NCI-H774 (cell line): ENCODE data around the gene ZG16.
A peak's percentile ranks its signal among the peaks of the same experiment; 100 is the strongest.
"Not testable (repeated sequence)": the region's sequence is repeated elsewhere in the genome, so short reads cannot be mapped to it uniquely, and the experiment has no call there.

Experiments used
- DNase-seq: peaks from one replicate; lab custom pipeline; 2025; lab: John Stamatoyannopoulos, UW

The ZG16 gene

GRCh38 chr16:29787155-29787554 is 9.1 kb downstream of the ZG16 start:
- DNase-seq, result not testable (repeated sequence)

DNA sequence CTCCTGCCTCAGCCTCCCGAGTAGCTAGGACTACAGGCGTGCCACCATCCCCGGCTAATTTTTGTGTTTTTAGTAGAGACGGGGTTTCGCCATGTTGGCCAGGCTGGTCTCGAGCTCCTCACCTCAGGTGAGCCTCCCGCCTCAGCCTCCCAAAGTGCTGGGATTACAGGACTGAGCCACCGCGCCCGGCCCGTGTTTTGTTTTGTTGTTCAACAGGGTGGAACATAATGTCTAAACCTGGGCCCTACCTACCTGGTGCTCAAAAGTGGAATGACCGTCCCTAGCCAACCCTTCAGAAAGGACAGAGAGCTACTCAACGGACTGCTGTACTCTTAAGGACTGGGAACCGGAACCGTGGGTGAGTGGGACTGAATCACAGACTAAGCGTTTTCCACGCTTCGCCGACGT is 11.7 kb downstream of the ZG16 start:
- no peak for DNase-seq

DNA sequence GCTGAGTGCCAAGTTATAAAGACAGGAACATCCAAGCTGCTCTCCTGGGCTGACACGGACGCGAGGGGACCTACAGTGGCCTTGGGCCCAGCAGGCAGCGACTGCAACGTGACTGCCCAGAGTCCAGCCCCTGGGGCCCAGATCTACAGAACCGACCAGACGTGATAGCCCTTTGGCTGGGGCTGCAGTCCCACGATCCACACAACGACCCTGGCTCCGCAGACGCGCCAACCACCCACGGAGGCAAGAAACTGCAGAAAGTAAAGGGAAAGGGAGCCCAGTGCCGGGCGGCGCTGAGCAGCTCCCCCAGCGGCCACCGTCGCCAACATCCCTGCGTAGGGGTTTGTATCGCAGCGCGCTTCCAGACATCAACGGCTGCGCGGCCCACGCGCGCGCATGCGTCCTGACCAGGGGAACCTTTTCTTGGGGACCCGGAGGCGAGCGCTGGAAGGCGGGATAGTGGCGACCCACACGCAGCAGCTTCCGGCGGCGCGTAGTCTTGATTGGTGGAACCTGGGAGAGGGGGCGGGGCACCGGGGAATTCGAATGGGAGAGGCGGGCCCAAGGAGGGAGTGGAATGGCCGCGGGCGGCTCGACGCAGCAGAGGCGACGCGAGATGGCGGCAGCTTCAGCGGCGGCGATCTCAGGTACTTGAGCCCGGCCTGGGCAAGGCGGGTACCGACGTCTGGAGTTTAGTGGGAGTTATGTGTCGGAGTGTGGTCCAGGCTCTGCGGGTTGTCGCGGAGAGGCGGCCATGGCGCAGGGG is 12.3 kb downstream of the ZG16 start, which contains the start of gene KIF22:
KIF22 (plus strand) TSS at position 569 of the 766 bp plus-strand sequence; CDS start at position 578, 9 bp downstream.
- DNase-seq, result peak; percentile 98

DNA sequence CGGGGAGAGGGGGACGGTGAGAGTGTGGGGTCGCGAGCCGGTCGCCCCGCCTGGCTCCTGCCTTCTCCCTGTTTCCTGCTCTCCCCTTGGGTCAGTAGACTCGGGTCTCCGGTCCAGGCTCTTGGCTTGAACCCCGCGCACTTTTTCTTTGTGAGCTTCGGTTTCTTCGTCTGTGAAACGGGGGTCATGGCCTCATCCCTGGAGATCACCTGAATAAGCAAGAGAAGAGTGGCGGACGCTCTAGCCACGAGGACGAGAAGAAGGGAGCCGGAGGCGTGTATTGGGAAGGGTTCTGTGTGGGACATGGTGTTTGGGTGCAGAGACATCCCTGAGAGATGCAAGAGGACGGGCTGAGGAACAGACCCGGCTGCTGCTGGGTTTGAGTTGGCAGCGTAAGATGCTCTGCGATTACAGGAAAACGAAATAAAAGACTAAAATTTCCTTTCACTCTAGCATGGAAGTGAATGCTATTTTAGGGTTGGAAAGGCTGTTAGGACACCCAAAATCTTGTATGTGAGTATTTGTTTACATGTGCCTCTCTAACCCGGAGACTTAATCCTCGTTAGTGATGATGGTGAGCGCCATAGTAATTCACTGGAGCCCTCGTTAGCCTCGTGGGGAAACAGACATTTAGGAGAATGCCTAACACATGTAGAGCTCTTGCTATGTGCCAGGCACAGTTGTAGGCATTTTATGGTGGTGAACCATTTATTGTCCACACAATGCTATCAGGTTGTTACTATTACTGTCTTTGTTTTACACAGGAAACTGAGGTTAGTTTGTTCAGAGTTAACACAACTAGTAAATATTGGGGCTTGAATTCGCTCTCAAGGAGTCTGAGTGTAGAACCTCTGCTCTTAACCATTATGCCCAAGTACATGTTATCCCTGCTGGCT is 13.1 kb downstream of the ZG16 start:
- DNase-seq, result no peak

- no peak for DNase-seq
These were observed 14.1 kb downstream of the ZG16 start for GRCh38 chr16:29791845-29792807.

DNA sequence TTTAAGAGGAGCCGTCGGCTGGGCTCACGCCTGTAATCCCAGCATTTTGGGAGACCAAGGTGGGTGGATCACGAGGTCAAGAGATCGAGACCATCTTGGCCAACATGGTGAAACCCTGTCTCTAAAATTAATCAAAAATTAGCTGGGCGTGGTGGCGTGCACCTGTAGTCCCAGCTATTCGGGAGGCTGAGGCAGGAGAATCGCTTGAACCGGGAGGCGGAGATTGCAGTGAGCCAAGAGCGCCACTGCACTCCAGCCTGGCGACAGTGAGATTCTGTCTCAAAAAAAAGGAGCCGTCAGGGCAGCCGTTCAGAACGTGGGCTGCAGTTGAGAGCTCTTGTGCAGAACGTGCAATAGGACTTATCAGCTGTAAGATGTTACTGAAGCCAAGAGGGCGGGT is 15.1 kb downstream of the ZG16 start:
- not testable (repeated sequence) for DNase-seq

- DNase-seq, result no peak
These were observed 16.2 kb downstream of the ZG16 start for GRCh38 chr16:29794231-29794710.

GRCh38 chr16:29802416-29802935 is 24.4 kb downstream of the ZG16 start:
- no peak for DNase-seq

DNA sequence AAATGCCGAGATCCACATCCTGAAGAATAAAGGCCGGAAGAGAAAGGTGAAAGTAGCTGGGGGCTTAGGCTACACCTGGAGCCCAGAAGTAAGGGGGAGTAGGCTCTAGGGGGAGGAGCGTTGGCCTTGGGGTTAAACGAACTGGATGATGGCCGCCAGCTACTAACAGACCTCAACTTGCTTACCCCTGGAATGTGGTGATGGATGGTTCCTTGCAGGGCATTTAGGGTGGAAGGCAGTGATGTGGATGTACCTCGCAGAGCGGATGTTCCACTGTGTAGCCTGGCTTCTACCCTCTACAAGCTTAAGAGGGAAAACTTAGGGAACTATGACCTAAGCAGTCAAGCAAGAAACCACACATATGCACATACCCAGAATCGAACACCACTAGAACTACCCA is 26.0 kb downstream of the ZG16 start:
- DNase-seq, result no peak

GRCh38 chr16:29804455-29805231 is 26.6 kb downstream of the ZG16 start:
- DNase-seq, result no peak

GRCh38 chr16:29805232-29806098 is 27.4 kb downstream of the ZG16 start:
- peak; percentile 100 for DNase-seq

- DNase-seq, result peak; percentile 91
These were observed 28.1 kb downstream of the ZG16 start, which contains the start of gene MAZ for GRCh38 chr16:29806099-29806579. Gene MAZ, plus strand, starts transcription at chr16:29806529. Its CDS starts 173 bp downstream, at chr16:29806702.

GRCh38 chr16:29806641-29807425 is 28.8 kb downstream of the ZG16 start:
- DNase-seq, result peak; percentile 64

DNA sequence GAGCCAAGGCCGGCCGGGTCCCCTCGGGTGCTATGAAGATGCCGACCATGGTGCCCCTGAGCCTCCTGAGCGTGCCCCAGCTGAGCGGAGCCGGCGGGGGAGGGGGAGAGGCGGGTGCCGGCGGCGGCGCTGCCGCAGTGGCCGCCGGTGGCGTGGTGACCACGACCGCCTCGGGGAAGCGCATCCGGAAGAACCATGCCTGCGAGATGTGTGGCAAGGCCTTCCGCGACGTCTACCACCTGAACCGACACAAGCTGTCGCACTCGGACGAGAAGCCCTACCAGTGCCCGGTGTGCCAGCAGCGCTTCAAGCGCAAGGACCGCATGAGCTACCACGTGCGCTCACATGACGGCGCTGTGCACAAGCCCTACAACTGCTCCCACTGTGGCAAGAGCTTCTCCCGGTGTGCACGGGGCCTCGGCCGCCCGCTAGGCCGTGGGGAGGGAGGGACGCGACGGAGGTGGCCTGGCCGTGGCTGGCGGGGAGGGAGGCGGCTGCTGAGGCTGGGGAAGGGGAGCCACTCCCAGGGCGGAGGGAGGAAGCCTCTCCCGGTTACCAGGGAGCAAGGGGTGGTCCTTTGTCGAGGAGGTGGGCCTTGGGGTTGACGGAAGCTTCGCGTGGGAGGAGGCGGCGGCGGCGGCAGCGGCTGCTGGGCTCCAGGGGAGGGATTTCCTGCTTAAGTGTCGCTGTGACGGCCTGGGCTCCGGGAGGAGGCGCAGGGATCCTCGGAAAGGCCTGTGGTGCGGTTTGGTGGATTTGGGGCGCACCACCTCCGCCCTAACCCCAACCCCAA is 29.6 kb downstream of the ZG16 start:
- peak; percentile 80 for DNase-seq

DNA sequence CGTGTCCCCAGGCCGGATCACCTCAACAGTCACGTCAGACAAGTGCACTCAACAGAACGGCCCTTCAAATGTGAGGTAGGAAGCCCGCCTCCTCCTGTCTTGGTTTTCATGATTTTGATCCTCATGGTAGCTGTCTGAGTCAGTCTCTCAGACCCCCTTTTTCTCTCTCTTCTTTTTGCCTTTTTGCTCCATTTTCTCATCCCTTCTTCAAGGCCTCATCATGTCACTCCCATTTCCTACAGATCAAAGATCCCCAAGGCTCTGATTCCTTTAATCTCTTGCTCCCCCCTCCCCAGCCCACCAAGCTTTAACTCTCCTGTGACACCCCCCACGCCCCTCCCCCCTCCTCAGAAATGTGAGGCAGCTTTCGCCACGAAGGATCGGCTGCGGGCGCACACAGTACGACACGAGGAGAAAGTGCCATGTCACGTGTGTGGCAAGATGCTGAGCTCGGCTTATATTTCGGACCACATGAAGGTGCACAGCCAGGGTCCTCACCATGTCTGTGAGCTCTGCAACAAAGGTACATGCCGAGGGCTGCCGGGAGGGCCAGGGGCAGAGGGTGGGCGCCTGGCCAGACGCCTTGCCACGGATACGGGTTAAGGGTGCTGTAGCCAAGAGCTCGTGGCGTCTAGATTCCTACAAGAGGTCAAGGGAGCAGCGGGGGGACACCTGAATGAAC is 30.3 kb downstream of the ZG16 start:
- DNase-seq, result no peak

DNA sequence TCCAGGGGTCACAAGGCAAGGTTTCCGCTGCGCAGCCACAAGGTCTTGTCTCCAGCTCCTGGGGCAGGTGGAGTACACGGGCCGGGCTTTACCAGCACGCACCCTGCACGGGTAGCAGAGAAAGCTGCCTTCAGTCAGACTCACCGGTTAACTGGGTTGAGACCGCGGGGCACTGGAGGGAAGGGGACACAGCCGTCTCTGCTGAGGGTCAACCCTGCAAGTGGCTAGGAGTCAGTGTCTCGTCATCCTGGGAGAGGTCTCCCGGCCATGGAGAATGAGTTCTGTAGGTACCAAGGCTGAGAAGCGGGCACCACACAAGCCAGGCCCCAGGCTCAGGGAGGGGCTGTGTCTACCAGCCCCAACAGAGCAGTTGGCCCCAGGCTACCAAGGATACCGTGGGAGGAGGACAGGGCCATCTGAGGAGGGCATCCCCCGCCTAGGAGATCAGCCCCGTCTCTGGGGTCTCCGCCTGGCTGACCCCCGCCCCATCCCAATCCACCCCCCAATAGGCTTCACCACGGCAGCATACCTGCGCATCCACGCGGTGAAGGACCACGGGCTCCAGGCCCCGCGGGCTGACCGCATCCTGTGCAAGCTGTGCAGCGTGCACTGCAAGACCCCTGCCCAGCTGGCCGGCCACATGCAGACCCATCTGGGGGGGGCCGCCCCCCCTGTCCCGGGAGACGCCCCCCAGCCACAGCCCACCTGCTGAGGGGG is 31.1 kb downstream of the ZG16 start:
- no peak for DNase-seq
